CD4-positive, alpha-beta T cell treated with Interleukin-17A for 1 hour (primary cell): ENCODE measurements around the gene ARID4B.
"Not testable (repeated sequence)": the region's sequence is repeated elsewhere in the genome, so short reads cannot be mapped to it uniquely, and the experiment has no call there.

Experiments
- DNase-seq: peaks from one replicate; pipeline ENCODE4 v3.0.0-alpha.2; 2020

ARID4B gene, protein sequence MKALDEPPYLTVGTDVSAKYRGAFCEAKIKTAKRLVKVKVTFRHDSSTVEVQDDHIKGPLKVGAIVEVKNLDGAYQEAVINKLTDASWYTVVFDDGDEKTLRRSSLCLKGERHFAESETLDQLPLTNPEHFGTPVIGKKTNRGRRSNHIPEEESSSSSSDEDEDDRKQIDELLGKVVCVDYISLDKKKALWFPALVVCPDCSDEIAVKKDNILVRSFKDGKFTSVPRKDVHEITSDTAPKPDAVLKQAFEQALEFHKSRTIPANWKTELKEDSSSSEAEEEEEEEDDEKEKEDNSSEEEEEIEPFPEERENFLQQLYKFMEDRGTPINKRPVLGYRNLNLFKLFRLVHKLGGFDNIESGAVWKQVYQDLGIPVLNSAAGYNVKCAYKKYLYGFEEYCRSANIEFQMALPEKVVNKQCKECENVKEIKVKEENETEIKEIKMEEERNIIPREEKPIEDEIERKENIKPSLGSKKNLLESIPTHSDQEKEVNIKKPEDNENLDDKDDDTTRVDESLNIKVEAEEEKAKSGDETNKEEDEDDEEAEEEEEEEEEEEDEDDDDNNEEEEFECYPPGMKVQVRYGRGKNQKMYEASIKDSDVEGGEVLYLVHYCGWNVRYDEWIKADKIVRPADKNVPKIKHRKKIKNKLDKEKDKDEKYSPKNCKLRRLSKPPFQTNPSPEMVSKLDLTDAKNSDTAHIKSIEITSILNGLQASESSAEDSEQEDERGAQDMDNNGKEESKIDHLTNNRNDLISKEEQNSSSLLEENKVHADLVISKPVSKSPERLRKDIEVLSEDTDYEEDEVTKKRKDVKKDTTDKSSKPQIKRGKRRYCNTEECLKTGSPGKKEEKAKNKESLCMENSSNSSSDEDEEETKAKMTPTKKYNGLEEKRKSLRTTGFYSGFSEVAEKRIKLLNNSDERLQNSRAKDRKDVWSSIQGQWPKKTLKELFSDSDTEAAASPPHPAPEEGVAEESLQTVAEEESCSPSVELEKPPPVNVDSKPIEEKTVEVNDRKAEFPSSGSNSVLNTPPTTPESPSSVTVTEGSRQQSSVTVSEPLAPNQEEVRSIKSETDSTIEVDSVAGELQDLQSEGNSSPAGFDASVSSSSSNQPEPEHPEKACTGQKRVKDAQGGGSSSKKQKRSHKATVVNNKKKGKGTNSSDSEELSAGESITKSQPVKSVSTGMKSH (N-terminal part only)

GRCh38 chr1:235327559-235328270 is at the start of gene ARID4B:
ARID4B (minus strand) TSS chr1:235328179; CDS start chr1:235326919, 1,260 bp downstream.
- no peak for DNase-seq

- DNase-seq, result no peak
Measured at GRCh38 chr1:235375919-235376605, 48.1 kb upstream of the ARID4B start.

DNA sequence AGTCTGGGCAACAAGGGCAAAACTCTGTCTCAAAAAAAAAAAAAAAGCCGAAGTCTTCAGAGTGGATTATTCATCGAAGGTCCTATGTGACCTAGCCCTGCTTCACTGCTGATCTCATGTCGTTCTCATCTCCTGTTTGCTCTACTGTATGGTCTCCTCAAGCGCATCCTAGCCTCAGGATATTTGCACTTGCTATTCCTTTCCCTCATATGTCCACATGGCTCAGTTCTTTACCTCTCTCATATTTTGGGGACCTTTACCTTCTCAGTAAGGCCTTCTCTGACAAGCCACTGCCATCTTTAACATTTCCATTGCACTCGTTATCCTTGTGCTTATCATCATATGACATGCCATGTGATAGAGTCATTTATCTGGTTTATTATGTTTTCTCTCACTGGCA is 41.8 kb upstream of the ARID4B start:
- no peak for DNase-seq

GRCh38 chr1:235368428-235368827 is 40.4 kb upstream of the ARID4B start:
- no peak for DNase-seq

DNA sequence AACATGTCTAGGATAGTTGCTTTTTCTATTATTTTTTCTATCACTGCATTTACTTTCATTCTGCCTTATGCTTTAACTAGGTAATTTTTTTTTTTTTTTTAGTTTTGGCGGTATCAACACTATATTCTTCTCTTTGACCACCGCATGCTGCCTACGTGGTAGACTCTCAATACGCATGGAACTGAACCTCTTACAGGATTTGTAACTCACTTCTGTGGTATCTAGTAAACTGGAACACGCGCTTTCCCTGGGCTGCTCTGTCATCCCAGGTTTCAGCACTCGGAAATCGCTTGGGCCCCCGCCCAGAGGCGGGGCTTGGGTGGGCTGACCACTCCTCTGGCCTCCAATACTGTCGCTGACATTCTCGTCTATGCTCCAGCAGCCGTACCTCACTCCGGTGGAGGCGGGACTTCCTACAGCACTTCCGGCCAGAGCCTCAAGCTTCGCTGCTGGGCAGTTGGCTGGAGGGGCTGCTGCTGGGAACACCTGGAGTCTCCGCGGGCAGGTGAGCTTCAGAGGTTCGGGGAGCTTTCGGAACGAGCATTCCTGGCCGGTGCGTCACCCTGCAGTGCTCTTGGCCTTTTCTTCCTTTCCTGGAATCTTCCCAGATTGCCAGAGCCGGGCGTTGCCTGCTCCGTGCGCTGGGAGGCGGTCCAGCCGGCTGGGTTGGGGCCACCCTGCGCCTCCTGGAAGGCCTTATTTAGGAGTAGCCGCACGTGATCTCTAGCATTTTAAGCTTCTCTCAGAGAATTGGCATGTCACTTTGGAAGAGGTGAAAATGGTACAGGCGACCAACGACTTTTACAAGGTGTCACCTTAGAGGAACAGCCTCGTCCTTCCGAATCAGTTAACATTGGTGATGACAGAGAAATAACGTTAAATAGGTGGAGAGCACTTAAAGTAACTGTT is 39.3 kb upstream of the ARID4B start, which contains the start of gene TBCE:
Gene TBCE (plus strand): TSS at position 428 of the 909 bp plus-strand sequence. CDS start 12,623 bp downstream, outside the sequence.
- peak; percentile 87 for DNase-seq

GRCh38 chr1:235366286-235366685 is 38.3 kb upstream of the ARID4B start:
- DNase-seq, result peak; percentile 7

- DNase-seq, result not testable (repeated sequence)
Measured at GRCh38 chr1:235364189-235364588, 36.2 kb upstream of the ARID4B start.

DNA sequence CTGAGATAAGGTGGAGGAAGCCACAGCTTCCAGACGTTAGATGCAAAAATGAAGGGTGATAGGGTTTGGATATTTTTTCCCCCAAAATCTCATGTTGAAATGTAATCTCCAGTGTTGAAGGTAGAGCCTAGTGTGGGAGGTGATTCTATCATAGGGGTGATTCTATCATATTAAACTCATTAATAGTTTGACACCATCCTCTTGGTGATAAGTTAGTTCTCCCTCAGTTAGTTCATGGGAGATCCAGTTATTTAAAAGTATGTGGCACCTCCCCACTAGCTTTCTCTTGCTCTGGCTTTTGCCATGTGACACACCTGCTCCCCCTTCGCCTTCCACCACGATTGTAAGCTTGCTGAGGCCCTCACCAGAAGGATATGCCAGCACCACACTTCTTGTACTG is 30.9 kb upstream of the ARID4B start:
- DNase-seq, result no peak

DNA sequence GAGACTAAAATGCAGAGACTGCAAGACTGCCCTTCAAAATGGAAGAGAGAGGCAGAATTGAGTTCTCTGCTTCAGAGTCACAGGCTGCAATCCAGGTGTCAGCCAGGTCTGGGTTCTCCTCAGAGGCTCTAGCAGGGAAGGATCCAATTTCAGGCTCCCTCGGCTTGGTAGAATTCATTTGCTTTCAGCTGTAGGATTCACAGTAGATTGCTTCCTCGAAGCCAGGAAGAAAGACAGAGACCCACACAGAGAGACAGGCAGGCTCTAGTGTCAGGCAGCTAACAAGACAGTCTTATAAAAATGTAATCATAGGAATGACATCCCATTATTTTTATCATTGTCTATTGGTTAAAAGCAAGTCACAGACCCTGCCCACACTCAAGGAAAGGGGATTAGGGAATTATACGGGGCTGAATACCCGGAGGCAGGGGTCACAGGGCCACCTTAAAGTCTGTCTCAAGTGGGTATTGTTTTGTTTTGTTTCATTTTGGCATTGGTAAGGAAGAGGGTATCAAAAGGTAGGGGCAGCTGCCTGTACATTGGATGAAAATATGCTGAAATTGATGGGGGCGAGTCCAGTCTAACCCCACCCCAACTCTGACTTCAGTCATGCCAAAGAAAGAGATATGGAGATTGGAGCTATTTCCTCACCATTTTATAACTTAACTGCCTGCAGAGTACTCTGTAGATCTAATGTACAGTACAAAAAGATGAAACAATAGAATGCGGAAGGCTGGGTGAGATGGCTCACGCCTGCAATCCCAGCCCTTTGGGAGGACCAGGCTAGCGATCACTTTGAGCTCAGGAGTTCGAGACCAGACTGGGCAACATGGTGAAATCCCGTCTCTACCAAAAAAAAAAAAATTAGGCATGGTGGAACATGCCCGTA is 29.8 kb upstream of the ARID4B start:
- DNase-seq, result no peak

- DNase-seq, result no peak
Measured at GRCh38 chr1:235351898-235352297, 23.9 kb upstream of the ARID4B start.

- no peak for DNase-seq
Measured at GRCh38 chr1:235351441-235351840, 23.5 kb upstream of the ARID4B start.

GRCh38 chr1:235343726-235344125 is 15.7 kb upstream of the ARID4B start:
- no peak for DNase-seq

DNA sequence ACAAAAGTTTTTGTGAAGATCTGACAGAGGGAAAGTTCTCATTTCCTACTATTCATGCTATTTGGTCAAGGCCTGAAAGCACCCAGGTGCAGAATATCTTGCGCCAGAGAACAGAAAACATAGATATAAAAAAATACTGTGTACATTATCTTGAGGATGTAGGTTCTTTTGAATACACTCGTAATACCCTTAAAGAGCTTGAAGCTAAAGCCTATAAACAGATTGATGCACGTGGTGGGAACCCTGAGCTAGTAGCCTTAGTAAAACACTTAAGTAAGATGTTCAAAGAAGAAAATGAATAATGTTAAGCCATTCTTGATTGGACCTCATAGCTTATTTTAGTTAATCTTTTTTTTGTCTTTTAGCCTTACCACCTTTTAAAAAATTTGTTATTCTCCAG is 14.5 kb upstream of the ARID4B start:
- DNase-seq, result no peak

DNA sequence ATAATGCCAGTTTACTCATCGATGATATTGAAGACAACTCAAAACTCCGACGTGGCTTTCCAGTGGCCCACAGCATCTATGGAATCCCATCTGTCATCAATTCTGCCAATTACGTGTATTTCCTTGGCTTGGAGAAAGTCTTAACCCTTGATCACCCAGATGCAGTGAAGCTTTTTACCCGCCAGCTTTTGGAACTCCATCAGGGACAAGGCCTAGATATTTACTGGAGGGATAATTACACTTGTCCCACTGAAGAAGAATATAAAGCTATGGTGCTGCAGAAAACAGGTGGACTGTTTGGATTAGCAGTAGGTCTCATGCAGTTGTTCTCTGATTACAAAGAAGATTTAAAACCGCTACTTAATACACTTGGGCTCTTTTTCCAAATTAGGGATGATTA is 14.1 kb upstream of the ARID4B start:
- DNase-seq, result no peak

DNA sequence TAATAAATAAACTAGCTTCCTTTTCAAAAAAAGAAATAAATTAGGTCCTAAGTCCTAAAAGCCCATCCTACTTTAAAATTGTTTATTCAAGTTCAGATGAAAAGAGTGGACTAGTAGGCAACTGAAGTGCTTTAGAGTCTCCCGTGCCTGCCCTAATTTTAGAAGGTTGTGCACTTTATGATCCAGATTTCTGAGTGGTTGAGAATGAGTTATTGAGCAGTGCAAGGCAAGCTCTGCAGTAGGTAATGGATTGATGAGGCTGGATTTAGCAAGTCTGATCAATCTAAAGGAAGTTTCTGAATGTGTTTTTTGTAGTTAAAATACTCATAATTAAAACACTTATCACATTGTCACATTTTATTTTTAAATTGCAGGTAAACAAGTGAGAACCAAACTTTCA is 13.4 kb upstream of the ARID4B start:
- DNase-seq, result no peak

DNA sequence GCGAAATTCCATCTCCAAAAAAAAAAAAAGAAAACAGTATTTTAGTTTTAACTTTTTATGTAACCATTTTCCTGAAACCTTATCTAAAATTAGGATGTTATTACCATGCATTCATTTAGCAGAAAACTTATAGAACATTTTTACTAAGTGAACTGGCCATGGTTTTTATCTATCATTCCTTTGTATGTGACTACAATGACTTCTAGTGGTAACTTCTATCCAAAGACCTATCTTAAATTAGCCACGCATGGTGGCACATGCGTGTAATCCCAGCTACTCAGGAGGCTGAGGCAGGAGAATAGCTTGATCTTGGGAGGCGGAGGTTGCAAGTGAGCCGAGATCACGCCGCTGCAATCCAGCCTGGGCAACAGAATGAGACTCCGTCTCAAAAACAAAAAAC is 11.8 kb upstream of the ARID4B start:
- DNase-seq, result no peak

- peak; percentile 66 for DNase-seq
Measured at GRCh38 chr1:235336903-235337302, 8.9 kb upstream of the ARID4B start.

DNA sequence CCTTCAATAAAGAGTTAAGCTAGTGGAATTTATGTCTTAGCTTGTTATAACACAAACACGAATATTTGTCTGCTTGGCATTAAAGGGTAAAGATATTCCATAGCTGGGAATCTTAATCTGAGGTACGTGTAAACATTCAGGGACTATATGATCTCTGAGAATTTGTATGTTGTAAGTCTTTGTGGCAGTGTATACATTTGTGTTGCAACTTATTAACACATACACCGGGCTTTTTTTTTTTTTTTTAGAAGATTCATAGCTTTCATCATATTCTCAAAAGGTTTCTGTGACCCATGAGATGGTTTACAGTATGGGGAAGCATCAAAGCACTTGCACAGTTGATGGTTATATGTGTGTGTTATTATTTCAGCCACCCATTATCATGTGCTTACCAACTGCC is 3.4 kb upstream of the ARID4B start:
- no peak for DNase-seq

DNA sequence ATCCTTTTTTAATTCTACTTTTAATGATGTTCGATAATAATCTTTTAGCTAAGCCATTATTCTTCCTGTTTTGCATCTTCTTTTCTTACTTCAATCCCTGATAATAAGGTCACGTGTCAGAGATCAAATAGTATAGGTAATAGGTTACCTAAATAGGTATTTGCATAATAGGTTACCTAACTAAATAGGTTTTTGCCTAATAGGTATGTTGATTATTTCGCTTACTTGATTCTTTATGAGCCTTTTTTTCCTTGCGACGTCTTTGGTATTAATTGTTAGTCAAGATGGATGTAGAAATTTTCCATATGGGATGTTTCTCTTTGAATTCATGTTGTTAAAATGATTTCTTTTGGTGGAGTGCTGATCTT is 2.9 kb upstream of the ARID4B start:
- no peak for DNase-seq
